Suprapubic skin (tissue), 4 donors: ENCODE data around the gene P4HB. TPM values are rescaled to one million over a fixed set of nuclear protein-coding genes. Genes with fewer than 3 reads are reported as not detected.

Experiments
- DNase-seq, 2 donors: peaks; one replicate each; pipeline ENCODE4 v3.0.0-alpha.2; 2019; ENCODE audit warnings: low spot score in 2 of 2
- H3K27ac ChIP-seq: fragments of 200-600 bp; sonication (generic); one replicate; pipeline ENCODE4 v1.5.1; 2019
- H3K27me3 ChIP-seq: fragments of 200-600 bp; sonication (generic); one replicate; pipeline ENCODE4 v1.5.1; 2019
- H3K36me3 ChIP-seq: fragments of 200-600 bp; sonication (generic); one replicate; pipeline ENCODE4 v1.5.1; 2019
- H3K4me1 ChIP-seq: fragments of 200-600 bp; sonication (generic); one replicate; pipeline ENCODE4 v1.5.1; 2019
- H3K4me3 ChIP-seq: fragments of 200-600 bp; sonication (generic); one replicate; pipeline ENCODE4 v1.5.1; 2019; ENCODE audit warnings: mild to moderate bottlenecking
- H3K9me3 ChIP-seq: fragments of 200-600 bp; sonication (generic); one replicate; pipeline ENCODE4 v1.5.1; 2019
- EP300 ChIP-seq: sonication (generic); formaldehyde crosslinking; IDR thresholded peaks from one replicate; pipeline ENCODE4 v1.6.1; 2017; ENCODE audit warnings: antibody characterized with exemption
- POLR2A ChIP-seq, 2 donors: fragments of 450-650 bp; IDR thresholded peaks; one replicate each; pipeline ENCODE4 v1.6.1; 2017; ENCODE audit warnings: antibody characterized with exemption in 2 of 2, mild to moderate bottlenecking in 2 of 2, moderate library complexity in 2 of 2
- POLR2AphosphoS5 ChIP-seq, 3 donors: sonication (generic); formaldehyde crosslinking; IDR thresholded peaks; one replicate each; pipeline ENCODE4 v1.6.1; 2017; ENCODE audit warnings: antibody characterized with exemption in 3 of 3
- WGBS: methylation state at CpG from one replicate; pipeline ENCODE4 v1.1.5; 2018; 5-methylcytosine and 5-hydroxymethylcytosine counted together
- total RNA-seq, 4 donors: library from RNA; depleted of rRNA; stranded (reverse); fragments of >200 nt; gene quantifications; one replicate each; pipeline ENCODE4 v1.1.0, GENCODE V29; 2016
- TF ChIP-seq, protein P1 (sequence below), 2 donors: fragments of 200-600 bp in 1 of 2; fragments of 450-650 bp in 1 of 2; sonication (generic) in 1 of 2; IDR thresholded peaks; one replicate each; pipeline ENCODE4 v1.5.1; 2016 to 2019; ENCODE audit warnings: antibody characterized with exemption in 2 of 2, mild to moderate bottlenecking in 1 of 2, moderate library complexity in 1 of 2

The P4HB gene
- total RNA-seq, 4 donors from 2014 or later: 521 to 1,041 (median 898) TPM

DNA sequence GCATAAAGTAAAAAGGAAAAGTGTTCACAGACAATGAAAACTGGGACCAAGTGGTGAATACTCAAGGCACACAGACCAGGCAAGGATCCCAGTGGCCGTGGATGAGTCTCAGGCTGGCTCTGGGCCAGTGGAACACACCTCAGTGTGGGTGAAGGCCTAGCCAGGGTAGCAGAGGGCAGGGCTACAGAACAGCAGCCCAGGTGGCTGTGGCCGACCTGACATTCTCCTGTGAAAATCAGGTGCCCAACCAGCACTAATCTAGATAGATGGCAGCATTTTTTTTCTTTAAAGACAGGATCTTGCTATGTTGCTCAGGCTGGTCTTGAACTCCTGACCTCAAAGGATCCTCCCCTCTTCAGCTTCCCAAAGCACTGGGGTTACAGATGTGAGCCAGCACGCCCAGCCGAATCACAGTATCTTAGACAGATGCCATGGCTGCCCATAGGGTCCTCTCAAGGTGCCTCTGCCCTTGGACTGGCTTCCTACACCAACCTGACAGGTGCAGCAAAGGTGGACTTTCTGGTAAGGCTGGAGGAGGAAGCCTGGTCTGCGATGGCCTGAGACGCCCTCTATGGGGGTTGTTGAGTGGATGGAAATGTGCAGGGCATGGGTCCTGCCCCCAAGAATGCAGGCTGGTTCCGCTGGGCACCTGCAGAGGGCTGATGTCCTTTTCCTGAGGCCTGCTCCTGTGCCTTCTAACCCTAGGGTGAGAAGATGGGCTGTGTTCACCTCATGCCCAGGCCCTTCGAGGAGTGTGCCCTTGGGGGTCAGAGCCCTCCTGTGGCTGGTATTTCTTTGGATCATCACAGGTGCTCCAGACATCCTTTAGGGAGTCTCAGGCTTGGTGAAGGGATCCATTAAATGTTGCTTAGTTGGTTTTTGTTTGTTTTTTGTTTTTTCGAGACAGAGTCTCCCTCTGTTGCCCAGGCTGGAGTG, 3.8 kb upstream of the P4HB start:
- WGBS: 62% methylated on average over 4 of the region's 9 CpGs

DNA sequence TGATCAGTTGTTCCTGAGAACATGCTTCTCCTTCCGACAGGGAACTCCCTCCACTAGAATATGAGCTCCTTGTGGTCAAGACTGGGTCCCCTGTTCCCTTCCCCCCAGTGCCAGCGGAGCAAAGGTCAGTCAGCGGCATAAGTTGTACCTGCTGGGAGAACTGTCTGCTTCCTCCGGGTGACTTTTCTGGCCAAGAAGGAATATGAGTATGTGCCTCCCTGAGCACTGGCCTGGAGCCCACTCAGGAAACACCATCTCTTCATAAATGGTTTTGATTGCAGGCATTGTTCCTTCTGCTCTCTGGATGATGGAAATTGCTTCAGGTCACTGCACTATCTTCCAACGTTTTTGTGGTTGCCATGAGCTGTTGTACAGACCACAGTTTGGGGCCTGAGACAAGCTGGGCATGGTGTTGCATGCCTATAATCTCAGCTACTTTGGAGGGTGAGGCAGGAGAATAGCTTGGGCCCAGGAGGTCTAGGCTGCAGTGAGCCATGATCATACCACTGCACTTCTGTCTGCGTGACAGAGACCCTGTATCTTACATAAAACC, 2.9 kb upstream of the P4HB start:
- Histone ChIP-seq H3K4me3 (no peak overlapping the region), H3K9me3 (no peaks in the 10 kb centered on the region), H3K36me3 (peaks cover 12% of the 10 kb centered on the region), H3K4me1 (peaks cover 70% of the 10 kb centered on the region), H3K27ac (no peak overlapping the region), H3K27me3 (no peaks in the 10 kb centered on the region)
- TF ChIP-seq, protein P1, sequence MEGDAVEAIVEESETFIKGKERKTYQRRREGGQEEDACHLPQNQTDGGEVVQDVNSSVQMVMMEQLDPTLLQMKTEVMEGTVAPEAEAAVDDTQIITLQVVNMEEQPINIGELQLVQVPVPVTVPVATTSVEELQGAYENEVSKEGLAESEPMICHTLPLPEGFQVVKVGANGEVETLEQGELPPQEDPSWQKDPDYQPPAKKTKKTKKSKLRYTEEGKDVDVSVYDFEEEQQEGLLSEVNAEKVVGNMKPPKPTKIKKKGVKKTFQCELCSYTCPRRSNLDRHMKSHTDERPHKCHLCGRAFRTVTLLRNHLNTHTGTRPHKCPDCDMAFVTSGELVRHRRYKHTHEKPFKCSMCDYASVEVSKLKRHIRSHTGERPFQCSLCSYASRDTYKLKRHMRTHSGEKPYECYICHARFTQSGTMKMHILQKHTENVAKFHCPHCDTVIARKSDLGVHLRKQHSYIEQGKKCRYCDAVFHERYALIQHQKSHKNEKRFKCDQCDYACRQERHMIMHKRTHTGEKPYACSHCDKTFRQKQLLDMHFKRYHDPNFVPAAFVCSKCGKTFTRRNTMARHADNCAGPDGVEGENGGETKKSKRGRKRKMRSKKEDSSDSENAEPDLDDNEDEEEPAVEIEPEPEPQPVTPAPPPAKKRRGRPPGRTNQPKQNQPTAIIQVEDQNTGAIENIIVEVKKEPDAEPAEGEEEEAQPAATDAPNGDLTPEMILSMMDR (IDR thresholded peaks at IDR 0.05): no peak
- TF ChIP-seq EP300 (no peak), POLR2A (IDR thresholded peaks at IDR 0.05) (no peak), POLR2AphosphoS5 (IDR thresholded peaks at IDR 0.05) (no peak)
- no peak for DNase-seq
- 71% methylated on average over 6 of the region's 6 CpGs for WGBS

More for the DNA sequence above, 3.8 kb upstream of the P4HB start:
- H3K9me3 ChIP-seq: no peaks in the 10 kb centered on the region
- H3K27me3 ChIP-seq: no peaks in the 10 kb centered on the region
- TF ChIP-seq POLR2AphosphoS5 (IDR thresholded peaks at IDR 0.05) (no peak), EP300 (no peak), POLR2A (IDR thresholded peaks at IDR 0.05) (no peak)
- TF ChIP-seq, protein P1 (IDR thresholded peaks at IDR 0.05): no peak
- H3K4me1 ChIP-seq: peaks cover 70% of the 10 kb centered on the region
- no peak overlapping the region for H3K4me3 ChIP-seq
- no peak overlapping the region for H3K27ac ChIP-seq
- peaks cover 14% of the 10 kb centered on the region for H3K36me3 ChIP-seq
- DNase-seq: no peak

GRCh38 chr17:81860756-81861568, 627 bp upstream of the P4HB start:
- no peaks in the 10 kb centered on the region for H3K27me3 ChIP-seq
- H3K9me3 ChIP-seq: no peaks in the 10 kb centered on the region
- peak overlapping the region; percentile 97 for H3K27ac ChIP-seq
- TF ChIP-seq EP300: no peak
- TF ChIP-seq POLR2A (IDR thresholded peaks at IDR 0.05): peak; percentile 68 to 93
- TF ChIP-seq POLR2AphosphoS5 (IDR thresholded peaks at IDR 0.05): peak; percentile 88 to 98 (median 94)
- TF ChIP-seq, protein P1 (IDR thresholded peaks at IDR 0.05): no peak
- peak overlapping the region; percentile 69 for H3K4me3 ChIP-seq
- peaks cover 72% of the 10 kb centered on the region for H3K4me1 ChIP-seq
- WGBS: under 1% methylated on average over 57 of the region's 74 CpGs
- peak; percentile 100 for DNase-seq
- peaks cover 11% of the 10 kb centered on the region for H3K36me3 ChIP-seq

GRCh38 chr17:81858967-81859905, 1.1 kb downstream of the P4HB start:
- DNase-seq: no peak
- Histone ChIP-seq H3K36me3 (peaks cover 26% of the 10 kb centered on the region), H3K27ac (peak overlapping the region; percentile 95)

More at GRCh38 chr17:81858967-81859905, 1.1 kb downstream of the P4HB start:
- Histone ChIP-seq H3K4me1 (peaks cover 83% of the 10 kb centered on the region), H3K4me3 (peak overlapping the region; percentile 92), H3K27me3 (no peaks in the 10 kb centered on the region), H3K9me3 (no peaks in the 10 kb centered on the region)
- no peak for TF ChIP-seq POLR2AphosphoS5 (IDR thresholded peaks at IDR 0.05)
- TF ChIP-seq, protein P1 (IDR thresholded peaks at IDR 0.05): no peak
- TF ChIP-seq POLR2A (IDR thresholded peaks at IDR 0.05): no peak
- no peak for TF ChIP-seq EP300
- 53% methylated on average over 21 of the region's 23 CpGs for WGBS
